ENCODE measurements around the gene TM9SF4.

Gene TM9SF4

DNA sequence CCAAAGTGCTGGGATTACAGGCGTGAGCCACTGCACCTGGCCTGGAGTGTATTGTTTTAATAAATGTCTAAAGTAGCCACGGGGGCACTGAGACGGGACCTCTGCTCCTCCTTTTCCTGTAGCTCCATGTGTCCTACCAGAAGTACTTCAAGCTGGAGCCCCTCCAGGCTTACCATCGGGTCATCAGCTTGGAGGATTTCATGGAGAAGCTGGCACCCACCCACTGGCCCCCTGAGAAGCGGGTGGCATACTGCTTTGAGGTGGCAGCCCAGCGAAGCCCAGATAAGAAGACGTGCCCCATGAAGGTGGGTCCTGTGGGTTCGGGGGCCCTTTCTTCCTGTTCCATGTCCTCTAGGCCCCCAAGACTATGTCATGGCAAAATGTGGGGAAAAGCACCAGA lies 105.6 kb downstream of the TM9SF4 start:
- no peak for DNase-seq

DNA sequence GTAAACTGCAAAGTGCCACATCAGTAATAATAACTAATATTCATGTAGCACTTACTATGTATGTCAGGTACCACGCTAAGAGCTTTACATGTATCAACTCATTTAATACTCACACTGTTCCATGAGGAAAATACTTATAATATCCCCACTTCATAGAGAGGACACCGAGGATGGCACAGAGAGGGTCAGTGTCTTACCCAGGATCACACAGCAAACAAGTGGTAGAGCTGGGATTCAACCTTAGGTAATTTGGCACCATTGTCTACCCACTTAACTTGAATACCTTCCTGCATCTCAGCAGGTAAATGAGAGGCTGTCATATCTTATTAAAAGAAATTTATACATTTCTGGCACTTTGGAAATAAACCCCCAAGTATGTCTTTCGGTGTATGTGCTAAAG lies 106.2 kb downstream of the TM9SF4 start:
- DNase-seq = no peak

DNA sequence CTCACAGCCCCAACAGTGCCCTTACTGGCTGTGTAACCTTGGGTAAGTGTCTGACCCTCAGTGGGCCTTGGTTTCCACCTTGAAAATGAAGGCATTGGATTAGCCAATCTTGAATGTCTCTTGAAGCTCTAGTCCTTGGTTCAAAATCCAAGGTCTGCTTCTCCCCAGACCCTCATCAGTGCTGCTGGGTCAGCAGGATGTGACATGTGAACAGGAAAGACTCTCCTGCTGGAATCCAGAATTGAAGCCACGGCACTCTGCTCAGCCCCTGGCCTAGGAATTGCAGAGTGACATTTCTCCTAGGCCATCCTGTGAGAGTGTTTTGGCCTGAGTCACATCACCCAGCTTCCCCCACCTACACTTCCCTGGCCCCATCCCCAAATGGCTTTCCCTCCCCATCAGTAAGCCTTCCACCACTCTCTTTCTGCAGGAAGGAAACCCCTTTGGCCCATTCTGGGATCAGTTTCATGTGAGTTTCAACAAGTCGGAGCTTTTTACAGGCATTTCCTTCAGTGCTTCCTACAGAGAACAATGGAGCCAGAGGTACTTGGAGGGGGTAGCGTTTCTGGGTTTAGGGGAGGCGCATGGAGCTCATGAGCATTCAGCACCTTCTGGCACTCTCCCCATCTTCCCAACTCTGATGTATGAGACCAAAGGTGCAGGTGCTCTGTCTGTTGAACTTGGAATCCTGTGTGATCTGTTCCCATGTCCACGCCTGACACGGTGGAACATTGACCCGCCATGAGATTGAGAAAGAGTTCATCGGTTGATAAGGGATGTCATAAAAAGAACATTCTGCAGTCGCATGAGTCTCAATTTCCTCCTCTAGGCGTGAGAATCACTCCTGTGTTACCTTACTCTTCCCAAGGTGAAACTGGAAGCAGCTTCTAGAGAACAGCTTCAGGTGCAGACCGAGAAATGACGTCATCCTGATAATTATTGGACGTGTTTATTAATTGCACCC lies 106.9 kb downstream of the TM9SF4 start:
- DNase-seq = no peak
